DMS 273 (cell line): ENCODE data around the gene CREG2.

ENCODE experiments used
- DNase-seq: peaks from one replicate; lab custom pipeline; 2025; ENCODE audit not compliant: unreplicated experiment; lab: John Stamatoyannopoulos, UW

Gene CREG2

GRCh38 chr2:101374821-101375561 lies 12.3 kb downstream of the CREG2 start:
- DNase-seq: no peak

DNA sequence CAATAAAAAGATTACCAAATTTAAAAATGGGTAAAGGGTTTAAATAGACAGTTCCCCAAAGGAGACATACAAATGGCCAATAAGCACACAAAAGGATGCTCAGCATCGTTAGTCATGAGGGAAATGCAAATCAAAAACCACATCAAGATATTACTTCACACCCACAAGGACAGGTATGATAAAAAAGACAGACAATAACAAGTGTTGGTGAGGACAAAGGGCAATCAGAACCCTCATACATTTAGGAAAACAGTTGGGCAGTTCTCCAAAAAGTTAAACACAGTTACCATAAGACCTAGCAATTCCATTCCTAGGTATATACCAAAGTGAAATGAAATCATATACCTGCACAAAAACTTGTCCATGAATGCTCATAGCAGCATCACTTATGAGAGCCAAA lies 14.5 kb downstream of the CREG2 start:
- DNase-seq: no peak

GRCh38 chr2:101371636-101372035 lies 15.7 kb downstream of the CREG2 start:
- no peak for DNase-seq

- no peak for DNase-seq
These were observed 18.2 kb downstream of the CREG2 start for GRCh38 chr2:101369100-101369499.

GRCh38 chr2:101368376-101368775 lies 18.9 kb downstream of the CREG2 start:
- DNase-seq: no peak

GRCh38 chr2:101367508-101367907 lies 19.8 kb downstream of the CREG2 start:
- no peak for DNase-seq

DNA sequence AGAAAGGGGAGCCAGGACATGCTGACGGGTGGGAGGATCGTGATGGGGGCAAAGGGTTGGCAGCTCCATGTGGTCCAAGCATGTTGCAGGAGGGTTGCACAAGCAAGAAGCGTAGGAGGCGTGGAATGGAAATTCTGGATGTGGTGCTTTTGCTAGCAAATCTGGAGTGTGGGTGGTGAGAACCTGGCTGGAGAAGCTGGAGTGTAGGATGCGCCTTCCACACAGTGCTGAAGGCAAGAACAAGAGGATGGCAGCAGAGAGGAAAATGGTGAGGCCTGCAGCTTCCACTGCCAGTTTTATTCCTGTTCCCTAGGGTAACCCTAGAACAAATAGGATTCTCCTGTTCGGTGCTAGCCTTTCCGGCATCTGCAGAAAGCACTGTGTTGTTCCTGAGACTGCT lies 22.4 kb downstream of the CREG2 start:
- no peak for DNase-seq

DNA sequence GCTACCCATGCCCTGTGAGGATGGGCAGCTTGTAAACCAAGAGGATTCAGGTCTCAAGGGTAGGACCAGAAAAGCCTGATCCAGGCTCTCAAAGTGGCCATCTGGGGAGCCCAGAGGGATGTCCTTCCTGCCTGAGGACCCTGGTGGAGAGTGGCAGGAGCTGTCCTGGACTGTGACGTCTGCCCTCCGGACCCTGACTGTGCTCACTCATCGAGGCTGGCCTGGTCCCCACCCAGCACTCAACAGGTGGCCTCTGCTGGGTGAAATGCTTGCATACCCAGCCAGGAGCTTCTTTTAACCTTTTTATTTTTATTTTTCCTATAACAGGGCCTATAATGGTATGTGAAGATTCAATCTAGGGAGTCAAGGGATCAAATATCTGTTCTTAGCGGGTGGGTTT lies 24.5 kb downstream of the CREG2 start:
- no peak for DNase-seq

- no peak for DNase-seq
These were observed 25.0 kb downstream of the CREG2 start for GRCh38 chr2:101362316-101362715.

DNA sequence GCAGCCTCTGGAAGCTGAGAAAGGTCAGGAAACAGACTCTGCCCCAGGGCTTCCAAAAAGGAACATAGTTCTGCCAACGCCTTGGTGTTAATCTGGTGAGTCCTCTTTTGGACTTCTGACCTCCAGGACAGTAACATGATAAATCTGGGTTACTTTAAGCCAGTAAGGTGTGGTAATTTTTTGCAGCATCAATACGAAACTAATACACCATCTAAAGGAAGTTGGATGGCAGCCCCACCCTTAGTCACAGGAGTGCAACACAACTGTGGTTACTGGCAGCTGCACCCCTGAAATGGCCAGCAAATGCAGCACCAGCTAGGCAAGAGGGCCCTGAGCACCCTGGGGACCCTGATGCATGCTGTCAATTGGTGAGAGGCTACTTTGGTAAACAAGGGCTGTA lies 25.8 kb downstream of the CREG2 start:
- no peak for DNase-seq

DNA sequence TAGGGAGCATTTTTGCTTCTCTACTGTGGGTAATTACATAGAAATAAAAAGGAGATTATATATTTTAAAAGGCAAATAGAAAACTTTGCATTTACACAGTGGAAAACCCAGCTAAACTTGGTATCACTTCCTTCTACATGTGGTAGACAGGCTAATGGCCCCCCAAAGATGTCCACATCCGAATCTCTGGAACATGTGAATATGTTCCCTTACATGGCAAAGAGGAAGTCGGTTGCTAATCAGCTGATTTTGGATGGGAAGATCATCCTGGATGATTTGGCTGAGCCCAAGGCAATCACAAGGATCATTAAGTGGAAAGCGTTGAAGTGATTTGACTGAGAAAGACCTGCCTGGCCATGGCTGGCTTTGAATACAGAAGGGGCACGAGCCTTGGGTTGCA lies 26.2 kb downstream of the CREG2 start:
- DNase-seq: no peak

GRCh38 chr2:101360232-101360631 lies 27.1 kb downstream of the CREG2 start:
- no peak for DNase-seq

DNA sequence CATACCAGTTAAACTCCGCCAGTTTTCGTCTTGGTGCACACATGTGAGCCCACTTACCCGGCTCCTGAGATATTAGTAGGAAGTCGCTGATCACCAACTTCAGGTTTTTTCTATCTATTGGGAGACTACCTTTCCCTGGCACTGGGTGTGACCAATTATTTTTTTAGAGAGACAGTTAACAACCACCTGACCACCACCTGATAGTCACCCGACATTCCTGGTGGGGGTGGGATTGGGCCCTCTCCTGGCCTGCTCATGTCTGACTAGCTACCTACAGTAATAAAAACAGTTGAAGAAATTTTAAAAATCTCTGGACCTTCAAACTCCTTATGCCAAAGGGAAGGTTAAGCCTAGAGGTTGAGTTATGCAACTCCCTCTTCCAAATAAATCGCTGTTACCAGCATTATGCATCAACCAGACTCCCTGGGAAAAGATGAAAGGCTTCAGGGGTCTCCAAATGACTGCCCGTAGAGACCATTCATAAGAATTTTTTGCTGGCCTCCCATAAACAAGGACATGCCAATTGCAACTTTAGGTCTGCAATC lies 27.8 kb downstream of the CREG2 start:
- no peak for DNase-seq

- no peak for DNase-seq
These were observed 29.9 kb downstream of the CREG2 start for GRCh38 chr2:101357376-101357775.

- DNase-seq: no peak
These were observed 30.8 kb downstream of the CREG2 start for GRCh38 chr2:101356521-101356920.

- DNase-seq: no peak
These were observed 31.2 kb downstream of the CREG2 start for GRCh38 chr2:101356055-101356454.

DNA sequence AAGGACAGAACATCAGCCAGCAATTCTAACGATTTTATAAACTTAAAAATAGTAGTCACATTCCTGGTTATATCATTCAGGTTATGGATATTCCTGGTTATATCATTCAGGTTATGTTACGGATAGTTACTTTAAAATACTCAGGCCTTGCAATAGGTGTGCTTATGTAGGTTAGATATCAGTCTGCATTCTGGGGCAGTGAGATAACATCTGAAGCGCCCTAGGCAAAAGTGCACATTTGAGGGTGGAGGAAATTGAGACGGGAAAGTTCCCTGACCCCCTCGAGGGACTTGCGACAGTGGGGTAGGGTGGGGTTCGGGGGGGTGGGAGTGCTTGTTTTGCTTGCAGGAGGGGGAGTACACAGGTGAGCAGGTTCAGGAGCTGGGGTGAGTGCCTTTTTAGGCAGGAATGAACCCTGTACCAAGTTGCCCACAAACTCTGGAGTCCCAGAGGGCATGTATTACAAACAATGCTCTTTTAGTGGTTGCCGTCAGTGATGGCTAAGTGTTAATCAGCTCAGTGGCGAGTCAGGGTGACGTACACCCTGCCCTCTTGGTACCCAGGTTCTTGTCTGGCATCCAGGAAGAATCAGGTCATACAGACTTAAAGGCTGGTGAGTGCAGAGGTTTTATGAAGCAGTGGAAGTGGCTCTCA lies 31.8 kb downstream of the CREG2 start:
- DNase-seq: no peak

DNA sequence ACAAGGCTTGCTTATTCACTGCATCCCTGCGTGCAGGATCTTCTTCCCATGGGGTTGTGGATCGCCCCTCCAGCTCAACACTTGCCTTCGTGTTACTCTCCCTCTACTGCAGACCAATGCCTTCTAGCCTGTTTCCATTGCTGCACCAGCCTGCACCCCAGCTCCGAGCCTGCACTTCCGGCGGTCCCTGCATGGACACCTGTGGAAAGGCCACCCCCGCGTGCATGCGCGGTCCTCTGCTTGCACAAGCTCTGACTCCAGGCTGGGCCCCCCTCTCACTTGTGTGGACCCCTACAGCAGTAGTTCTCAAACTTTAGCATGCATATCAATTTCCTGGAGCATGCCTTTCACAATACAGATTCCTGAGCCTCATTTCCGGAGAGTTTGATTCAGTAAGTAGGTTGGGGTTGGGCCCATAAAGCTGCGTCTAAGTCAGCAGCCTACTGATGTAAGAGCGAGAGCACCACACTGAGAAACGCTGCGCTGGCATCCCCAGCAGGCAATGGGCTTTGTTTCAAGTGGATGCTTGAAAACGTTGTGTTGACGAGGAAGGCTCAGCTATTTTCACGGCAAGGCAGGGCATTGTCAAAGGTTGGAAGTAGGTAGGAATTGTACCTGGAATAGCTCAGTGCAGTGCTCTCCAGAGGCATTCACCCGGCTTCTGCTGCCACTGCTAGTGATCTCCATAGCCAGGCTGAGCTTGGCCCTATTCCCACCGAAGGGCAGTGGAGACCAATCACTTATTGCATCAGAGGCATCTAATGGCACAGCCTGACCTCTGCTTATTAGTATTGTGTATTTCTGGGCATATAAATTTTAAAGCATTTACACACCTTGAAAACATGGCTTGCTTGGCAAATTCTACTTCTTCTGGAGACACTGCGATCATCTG lies 32.6 kb downstream of the CREG2 start:
- DNase-seq: no peak

- DNase-seq: peak; percentile 8
These were observed 34.7 kb downstream of the CREG2 start for GRCh38 chr2:101352631-101353030.

- no peak for DNase-seq
These were observed 36.1 kb downstream of the CREG2 start for GRCh38 chr2:101351207-101351606.

DNA sequence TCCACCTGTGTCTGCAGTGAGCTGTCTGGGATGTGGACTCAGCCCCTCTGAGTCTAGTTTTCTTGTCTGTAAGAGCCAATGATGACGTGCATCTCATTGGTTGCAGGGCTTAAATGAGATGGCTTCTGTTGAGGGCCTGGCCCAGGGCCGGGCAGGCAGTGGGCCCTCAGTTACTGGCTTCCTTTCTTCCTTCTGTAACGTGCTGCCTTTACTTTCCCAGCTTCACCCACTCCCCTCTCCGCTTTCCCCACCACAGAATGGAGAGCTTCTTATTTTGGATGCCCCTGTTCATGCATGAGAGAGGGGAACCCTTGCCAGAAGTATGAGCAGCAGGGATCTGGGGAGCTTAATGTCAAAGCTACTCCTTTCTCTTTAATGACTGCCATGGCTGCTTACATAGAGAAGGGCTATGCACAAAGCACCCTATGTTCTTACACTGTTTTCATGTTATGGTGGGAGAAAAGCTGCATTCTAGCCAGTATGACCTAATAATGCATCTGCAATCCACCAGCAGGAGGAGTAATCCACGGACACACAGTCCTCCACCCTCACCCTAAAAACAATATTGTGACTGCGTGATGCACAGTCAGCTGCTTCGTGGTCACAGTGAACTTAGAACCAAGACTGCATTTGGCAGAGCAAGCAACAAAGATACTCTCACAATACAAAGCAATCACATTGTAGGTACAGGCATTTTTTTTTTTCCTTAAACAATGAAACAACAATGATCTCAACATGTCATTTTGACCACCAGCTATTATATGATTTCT lies 37.2 kb downstream of the CREG2 start:
- no peak for DNase-seq
